OCI-LY1 (cell line): Measurements from ENCODE around the gene ABO.

Experiments
- CTCF ChIP-seq: fragments of 200-600 bp; sonication (generic), shearing (Covaris generic); IDR thresholded peaks from 2 replicates; pipeline ENCODE4 v1.5.1; 2017; ENCODE audit warnings: mild to moderate bottlenecking, antibody characterized with exemption, low read length, moderate library complexity, mixed read lengths
- EZH2 ChIP-seq: fragments of 200-600 bp; sonication (generic), shearing (Covaris generic); IDR thresholded peaks from 2 replicates; pipeline ENCODE4 v1.8.0; 2017; ENCODE audit warnings: borderline replicate concordance, mixed run types, mild to moderate bottlenecking, antibody characterized with exemption, low read length, moderate library complexity, mixed read lengths

- no peak for TF ChIP-seq CTCF
- no peak for TF ChIP-seq EZH2
Observed at GRCh38 chr9:133256136-133256461, 18.9 kb downstream of the ABO start.
